HG03460 (cell line): ENCODE measurements around the gene SDK2.

ENCODE experiments used
- ATAC-seq: cut with Tn5 transposase; IDR thresholded peaks from one replicate; pipeline ENCODE4 v1.9.1; 2021; ENCODE audit not compliant: unreplicated experiment

SDK2 gene

DNA sequence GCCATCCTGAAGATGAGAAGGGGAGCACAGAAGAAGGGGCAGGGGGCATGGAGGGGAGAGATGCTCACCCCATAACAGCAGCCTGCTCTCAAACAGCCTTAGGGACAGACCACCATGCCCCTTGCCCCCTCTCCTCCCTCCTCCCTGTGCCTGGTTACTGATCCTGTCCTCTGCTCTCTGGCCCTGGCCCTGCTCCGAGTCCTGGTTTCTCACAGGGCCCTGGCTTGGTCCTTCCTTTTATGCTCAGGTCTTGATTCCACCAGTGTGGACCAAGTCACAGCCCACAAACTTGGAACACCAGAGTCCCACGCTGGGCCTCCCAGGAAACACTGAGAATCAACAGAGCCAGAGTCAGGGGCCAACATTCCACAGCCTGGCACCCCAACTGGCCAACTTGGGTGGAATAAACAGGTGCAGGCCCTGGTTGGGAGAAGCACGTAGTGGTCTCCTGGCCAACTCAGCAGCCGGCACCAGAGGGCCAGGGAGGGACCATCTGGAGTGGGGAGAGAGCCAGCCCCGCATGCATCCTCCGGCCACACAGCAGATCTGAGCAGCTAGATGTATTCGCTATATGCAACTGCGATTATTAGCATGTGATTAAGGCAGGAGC, 287.6 kb downstream of the SDK2 start:
- no peak for ATAC-seq

GRCh38 chr17:73354423-73355284, 289.6 kb downstream of the SDK2 start:
- ATAC-seq, result no peak

- no peak for ATAC-seq
Observed at GRCh38 chr17:73352261-73352660, 292.0 kb downstream of the SDK2 start.

- ATAC-seq, result no peak
Observed at GRCh38 chr17:73351764-73352163, 292.5 kb downstream of the SDK2 start.

- ATAC-seq, result no peak
Observed at GRCh38 chr17:73350864-73351263, 293.4 kb downstream of the SDK2 start.

- no peak for ATAC-seq
Observed at GRCh38 chr17:73349647-73350046, 294.6 kb downstream of the SDK2 start.

DNA sequence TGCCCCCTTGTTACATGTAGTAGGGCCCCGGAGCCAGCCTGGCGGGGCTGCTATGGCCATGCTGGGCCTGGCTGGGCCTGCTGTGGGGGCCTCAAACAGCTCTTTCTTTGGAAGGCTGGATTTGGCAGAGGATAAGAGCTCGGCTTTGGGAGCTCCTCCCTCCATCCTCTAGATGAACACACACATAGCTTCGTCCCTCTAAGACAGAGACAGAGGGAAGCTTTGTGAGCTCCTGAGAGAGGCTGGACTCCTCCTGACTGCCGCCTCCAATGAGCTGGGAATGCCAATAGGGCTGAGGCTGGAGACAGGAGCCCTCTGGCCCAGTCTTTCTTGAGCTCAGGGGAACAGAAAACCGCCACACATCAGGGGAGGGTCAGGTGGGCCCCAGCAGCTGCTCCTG, 295.1 kb downstream of the SDK2 start:
- no peak for ATAC-seq

GRCh38 chr17:73348829-73349095, 295.5 kb downstream of the SDK2 start:
- ATAC-seq, result no peak

DNA sequence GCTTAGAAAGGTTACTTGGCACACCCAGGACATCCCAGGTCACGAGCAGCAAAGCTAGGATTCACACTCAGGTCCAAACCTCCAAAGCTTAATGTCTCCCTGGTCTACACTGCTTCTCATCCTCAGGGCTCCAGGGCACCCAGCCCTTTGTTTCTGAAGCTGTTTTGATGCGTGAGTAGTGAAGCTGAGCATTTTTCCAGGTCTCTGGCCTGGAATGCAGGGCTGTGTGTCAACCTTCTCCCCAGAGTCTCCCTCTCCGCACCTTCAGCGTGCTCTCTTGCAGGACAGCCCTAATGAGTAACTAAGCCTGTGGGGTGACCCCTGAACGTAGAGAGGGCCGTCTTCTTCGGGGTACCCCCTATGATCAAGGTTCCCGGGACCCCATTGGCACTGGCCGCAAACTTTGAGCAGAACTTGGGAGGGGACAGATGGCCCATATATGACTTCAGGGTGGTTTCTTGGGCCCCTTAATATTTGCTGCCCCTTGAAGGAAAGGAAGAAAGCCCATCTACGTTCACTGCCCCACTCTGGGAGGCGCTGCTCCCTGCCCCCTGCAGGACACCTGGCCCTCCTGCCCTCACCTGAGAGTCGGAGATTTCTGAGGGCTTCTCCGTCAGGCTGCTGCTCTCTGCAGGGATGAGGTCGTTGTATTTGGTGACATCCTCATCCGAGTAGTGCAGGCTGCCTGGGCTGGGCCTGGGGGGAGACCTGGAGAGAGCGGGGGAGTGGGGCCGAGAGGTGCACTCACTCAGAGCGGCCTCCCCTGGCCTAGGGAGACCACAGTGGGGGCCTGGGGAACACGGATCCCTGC, 296.0 kb downstream of the SDK2 start:
- no peak for ATAC-seq

- ATAC-seq, result no peak
Observed at GRCh38 chr17:73347351-73347750, 296.9 kb downstream of the SDK2 start.

DNA sequence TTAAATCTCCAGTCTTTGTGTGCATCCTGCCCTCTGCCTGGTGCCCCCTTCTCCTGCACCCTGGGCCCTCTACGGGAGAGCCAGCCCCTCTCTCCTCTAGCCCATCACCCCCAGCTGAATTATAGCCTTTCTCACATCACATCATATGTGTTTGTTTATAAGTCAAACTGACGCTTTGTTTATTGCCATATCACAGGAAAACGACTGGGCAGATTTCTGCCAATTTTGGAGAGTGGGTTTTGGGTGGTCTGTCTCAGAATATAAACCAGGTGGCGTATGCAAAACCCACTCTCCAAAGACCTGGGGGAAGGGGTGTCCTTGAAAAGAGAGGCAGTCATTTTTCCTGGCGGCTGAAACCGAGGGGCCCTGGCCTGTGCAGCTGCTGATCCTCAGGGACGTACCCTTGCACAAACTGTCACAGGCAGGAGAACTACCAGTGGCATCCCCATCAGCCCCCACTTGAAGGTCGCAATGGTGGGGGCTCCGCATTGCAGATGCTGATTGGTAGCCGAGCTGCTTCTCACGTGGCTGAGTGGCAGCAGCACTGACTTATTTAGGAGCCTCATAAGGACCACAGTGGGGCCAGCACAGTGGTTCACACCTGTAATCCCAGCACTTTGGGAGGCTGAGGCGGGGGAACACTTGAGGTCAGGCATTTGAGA, 297.6 kb downstream of the SDK2 start:
- ATAC-seq, result no peak

GRCh38 chr17:73343739-73344454, 300.3 kb downstream of the SDK2 start:
- ATAC-seq, result no peak

- ATAC-seq, result no peak
Observed at GRCh38 chr17:73343168-73343634, 301.0 kb downstream of the SDK2 start.

- ATAC-seq, result no peak
Observed at GRCh38 chr17:73342541-73343167, 301.6 kb downstream of the SDK2 start.

DNA sequence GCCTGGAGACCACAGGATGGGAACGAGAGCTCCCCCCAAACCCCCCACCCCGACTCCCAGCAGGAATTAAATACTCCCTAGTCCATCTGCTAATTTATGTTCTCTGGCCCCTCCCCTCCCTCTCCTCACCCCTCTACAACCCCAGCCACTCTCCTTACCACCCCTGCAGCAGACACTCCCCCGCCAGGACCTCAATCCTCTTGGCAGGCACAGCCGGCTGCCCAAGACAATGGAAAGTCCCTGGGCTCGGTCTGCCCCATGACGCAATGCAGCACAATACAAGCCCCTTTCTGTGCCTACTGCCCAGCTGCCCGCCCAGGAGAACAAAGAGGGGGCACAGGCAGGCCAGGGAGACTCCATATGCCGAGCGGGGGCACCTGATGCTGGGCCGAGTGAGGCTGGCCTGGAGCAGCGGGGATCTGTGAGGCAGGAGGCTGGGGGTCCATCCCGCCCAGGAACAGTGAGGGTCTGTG, 302.2 kb downstream of the SDK2 start:
- no peak for ATAC-seq

DNA sequence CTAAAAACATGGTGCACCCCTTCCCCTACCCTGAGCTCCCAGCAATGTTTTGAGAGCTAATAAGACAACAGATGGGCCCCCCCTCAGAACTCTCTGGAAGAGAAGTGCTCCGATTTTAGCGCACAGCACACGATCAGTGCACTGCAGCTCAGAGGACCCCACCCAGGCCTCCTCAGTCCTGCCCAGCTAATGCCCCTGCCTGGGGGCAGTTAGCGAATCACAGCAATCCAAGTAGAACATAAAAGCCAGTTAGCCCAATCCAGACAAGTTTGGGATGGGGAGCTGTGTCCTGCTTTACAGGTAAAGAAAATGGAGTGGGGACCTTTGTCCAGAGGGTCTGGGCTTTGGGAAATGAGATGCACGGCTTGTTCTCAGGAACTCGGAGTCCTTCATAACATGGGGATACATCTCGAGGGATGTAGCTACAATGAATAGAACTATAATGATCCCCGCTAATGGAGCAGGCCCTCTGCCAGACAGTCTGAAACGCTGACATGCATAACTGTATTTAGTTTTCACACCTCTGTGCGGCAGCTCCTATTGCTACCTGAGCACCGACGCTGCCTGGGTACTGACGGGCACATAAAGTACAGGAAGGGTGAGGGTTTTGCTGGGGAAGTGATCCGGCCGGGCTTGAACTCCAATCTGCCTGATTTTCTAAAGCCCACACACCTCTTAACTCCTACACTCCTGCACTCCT, 302.7 kb downstream of the SDK2 start:
- no peak for ATAC-seq

- ATAC-seq, result no peak
Observed at GRCh38 chr17:73340093-73340596, 304.1 kb downstream of the SDK2 start.

- no peak for ATAC-seq
Observed at GRCh38 chr17:73338566-73339197, 305.6 kb downstream of the SDK2 start.

DNA sequence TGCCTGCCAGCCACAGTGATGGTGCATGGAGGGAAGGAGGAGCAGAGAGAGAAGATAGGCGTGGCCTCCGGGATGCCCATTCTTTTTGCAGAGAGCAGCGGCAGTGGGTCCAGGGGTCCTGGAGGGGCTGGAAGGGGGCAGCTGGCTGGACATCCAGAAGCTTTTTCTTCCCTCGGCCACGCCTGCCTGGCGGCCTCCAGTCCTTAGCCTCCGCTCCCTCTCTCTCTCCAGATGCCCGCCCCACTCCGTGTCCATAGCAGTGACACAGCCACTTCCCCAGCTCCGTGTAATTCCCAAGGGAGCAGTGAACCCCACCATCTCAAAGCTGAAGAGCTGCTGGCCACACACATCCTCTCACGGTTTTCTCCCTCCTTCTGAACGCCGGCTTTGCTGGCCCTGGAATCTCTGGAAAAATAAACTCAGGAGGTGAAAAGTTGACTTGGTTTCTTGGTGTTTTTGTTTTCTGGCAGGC, 306.2 kb downstream of the SDK2 start:
- no peak for ATAC-seq
